Urinary bladder (tissue), 4 donors: ENCODE data around the gene CINP. TPM values are rescaled to one million over a fixed set of nuclear protein-coding genes. Genes with fewer than 3 reads are reported as not detected.
"Not testable (repeated sequence)": the region's sequence is repeated elsewhere in the genome, so short reads cannot be mapped to it uniquely, and the experiment has no call there.

Experiments
- DNase-seq: peaks from one replicate; pipeline ENCODE4 v3.0.0-alpha.2; 2015; ENCODE audit errors: extremely low spot score
- H3K27ac ChIP-seq: one replicate; pipeline ENCODE4 v1.5.1; 2013; ENCODE audit warnings: low read depth, mild to moderate bottlenecking, moderate library complexity
- H3K36me3 ChIP-seq: one replicate; pipeline ENCODE4 v1.6.1; 2013; ENCODE audit warnings: mild to moderate bottlenecking, moderate library complexity; ENCODE audit not compliant: insufficient read depth
- H3K4me1 ChIP-seq: one replicate; pipeline ENCODE4 v1.6.1; 2013; ENCODE audit warnings: mild to moderate bottlenecking, moderate library complexity; ENCODE audit not compliant: insufficient read depth
- H3K4me3 ChIP-seq: one replicate; pipeline ENCODE4 v1.5.1; 2013; ENCODE audit warnings: low read depth, low read length
- WGBS: extraction: QIAGEN DNeasy Blood & Tissue Kit; methylation state at CpG from one replicate; pipeline ENCODE4 v1.1.7; 2013; 5-methylcytosine and 5-hydroxymethylcytosine counted together
- polyA plus RNA-seq: library from polyadenylated mRNA; stranded (reverse); fragments of 200-250 nt; gene quantifications from one replicate; pipeline ENCODE4 v1.2.3, GENCODE V29; 2013
- total RNA-seq: library from RNA; depleted of rRNA; stranded (reverse); fragments of >200 nt; gene quantifications from one replicate; pipeline ENCODE4 v1.2.3, GENCODE V29; 2014
- donor health status: healthy with polysubstance abuse.
- donor health status: healthy.

The CINP gene
- total and polyA plus RNA-seq, 2 donors: 29.3 to 32.7 TPM

GRCh38 chr14:102373110-102373509, 10.4 kb upstream of the CINP start:
- Histone ChIP-seq H3K4me3 (no peak overlapping the region), H3K4me1 (no peaks in the 10 kb centered on the region), H3K27ac (no peak overlapping the region), H3K36me3 (no peaks in the 10 kb centered on the region)
- WGBS: 88% methylated on average over 3 of the region's 3 CpGs
- no peak for DNase-seq

GRCh38 chr14:102371361-102371760, 8.7 kb upstream of the CINP start:
- WGBS: 83% methylated on average over 4 of the region's 4 CpGs
- no peak for DNase-seq
- H3K4me3 ChIP-seq: no peak overlapping the region
- no peaks in the 10 kb centered on the region for H3K36me3 ChIP-seq
- no peaks in the 10 kb centered on the region for H3K4me1 ChIP-seq
- H3K27ac ChIP-seq: no peak overlapping the region

GRCh38 chr14:102370305-102370809, 7.7 kb upstream of the CINP start:
- WGBS: 76% methylated on average over 11 of the region's 11 CpGs
- Histone ChIP-seq H3K36me3 (no peaks in the 10 kb centered on the region), H3K27ac (no peak overlapping the region), H3K4me3 (no peak overlapping the region), H3K4me1 (no peaks in the 10 kb centered on the region)
- no peak for DNase-seq

- no peak for DNase-seq
- 1% methylated on average over 53 of the region's 53 CpGs for WGBS
- H3K27ac ChIP-seq: peak overlapping the region; percentile 82
- H3K36me3 ChIP-seq: no peaks in the 10 kb centered on the region
- H3K4me1 ChIP-seq: peaks cover 2% of the 10 kb centered on the region
- peak overlapping the region; percentile 94 for H3K4me3 ChIP-seq
Observed at GRCh38 chr14:102363182-102363943, 673 bp upstream of the CINP start.

GRCh38 chr14:102362084-102362483, 606 bp downstream of the CINP start:
- WGBS: 23% methylated on average over 4 of the region's 4 CpGs
- H3K27ac ChIP-seq: peak overlapping the region; percentile 91
- peaks cover 2% of the 10 kb centered on the region for H3K4me1 ChIP-seq
- H3K4me3 ChIP-seq: peak overlapping the region; percentile 94
- no peak for DNase-seq
- H3K36me3 ChIP-seq: no peaks in the 10 kb centered on the region

GRCh38 chr14:102360388-102360787, 2.3 kb downstream of the CINP start:
- peaks cover 2% of the 10 kb centered on the region for H3K4me1 ChIP-seq
- DNase-seq: no peak
- no peaks in the 10 kb centered on the region for H3K36me3 ChIP-seq
- 98% methylated on average over 3 of the region's 3 CpGs for WGBS
- H3K4me3 ChIP-seq: no peak overlapping the region
- H3K27ac ChIP-seq: no peak overlapping the region

- DNase-seq: no peak
- Histone ChIP-seq H3K36me3 (no peaks in the 10 kb centered on the region), H3K27ac (no peak overlapping the region), H3K4me1 (peaks cover 2% of the 10 kb centered on the region), H3K4me3 (no peak overlapping the region)
- 96% methylated on average over 2 of the region's 2 CpGs for WGBS
Observed at GRCh38 chr14:102359341-102359740, 3.3 kb downstream of the CINP start.

- H3K4me1 ChIP-seq: no peaks in the 10 kb centered on the region
- H3K4me3 ChIP-seq: no peak overlapping the region
- WGBS: 94% methylated on average over 3 of the region's 3 CpGs
- no peak overlapping the region for H3K27ac ChIP-seq
- H3K36me3 ChIP-seq: peaks cover 2% of the 10 kb centered on the region
- no peak for DNase-seq
Observed at GRCh38 chr14:102356280-102356679, 6.4 kb downstream of the CINP start.

GRCh38 chr14:102353126-102353619, 9.5 kb downstream of the CINP start:
- no peak overlapping the region for H3K27ac ChIP-seq
- WGBS: 89% methylated on average over 8 of the region's 8 CpGs
- no peaks in the 10 kb centered on the region for H3K4me1 ChIP-seq
- H3K36me3 ChIP-seq: peaks cover 5% of the 10 kb centered on the region
- no peak for DNase-seq
- H3K4me3 ChIP-seq: no peak overlapping the region

- H3K27ac ChIP-seq: no peak overlapping the region
- no peaks in the 10 kb centered on the region for H3K4me1 ChIP-seq
- peaks cover 5% of the 10 kb centered on the region for H3K36me3 ChIP-seq
- no peak overlapping the region for H3K4me3 ChIP-seq
- 88% methylated on average over 4 of the region's 4 CpGs for WGBS
- no peak for DNase-seq
Observed at GRCh38 chr14:102352213-102352612, 10.5 kb downstream of the CINP start.

- WGBS: 82% methylated on average over 9 of the region's 9 CpGs
- H3K4me3 ChIP-seq, H3K36me3 ChIP-seq, H3K27ac ChIP-seq, H3K4me1 ChIP-seq, DNase-seq: not testable (repeated sequence)
Observed at GRCh38 chr14:102351593-102351992, 11.1 kb downstream of the CINP start.

- Histone ChIP-seq H3K36me3 (peaks cover 5% of the 10 kb centered on the region), H3K4me1 (no peaks in the 10 kb centered on the region), H3K27ac (no peak overlapping the region), H3K4me3 (no peak overlapping the region)
- 89% methylated on average over 10 of the region's 10 CpGs for WGBS
- DNase-seq: no peak
Observed at GRCh38 chr14:102351023-102351422, 11.7 kb downstream of the CINP start.

GRCh38 chr14:102348376-102348775, 14.3 kb downstream of the CINP start:
- Histone ChIP-seq H3K27ac (no peak overlapping the region), H3K4me3 (no peak overlapping the region), H3K36me3 (peaks cover 5% of the 10 kb centered on the region), H3K4me1 (no peaks in the 10 kb centered on the region)
- WGBS: 91% methylated on average over 16 of the region's 16 CpGs
- no peak for DNase-seq

GRCh38 chr14:102346645-102347044, 16.0 kb downstream of the CINP start:
- Histone ChIP-seq H3K4me3 (no peak overlapping the region), H3K27ac (no peak overlapping the region), H3K36me3 (peaks cover 3% of the 10 kb centered on the region), H3K4me1 (no peaks in the 10 kb centered on the region)
- WGBS: 96% methylated on average over 4 of the region's 4 CpGs
- DNase-seq: no peak
